Measurements from ENCODE around the gene AFDN. TPM values are rescaled to one million over a fixed set of nuclear protein-coding genes. Genes with fewer than 3 reads are reported as not detected.
A peak's percentile ranks its signal among the peaks of the same experiment; 100 is the strongest.

Gene AFDN
- total and polyA plus RNA-seq, 2 experiments from 2014 or later = 66.9 to 200 TPM

- no peak for TF ChIP-seq EZH2 (IDR thresholded peaks at IDR 0.05; ENCODE audit: low read depth, unreplicated experiment)
- no peak for TF ChIP-seq EZH2phosphoT487 (IDR thresholded peaks at IDR 0.05; ENCODE audit: unreplicated experiment)
- TF ChIP-seq STAT1 (IDR thresholded peaks at IDR 0.05; ENCODE audit: unreplicated experiment) = no peak
- TF ChIP-seq CREB1 (CRISPR knock-in tag; IDR thresholded peaks at IDR 0.05; ENCODE audit: low read depth) = no peak
- Histone ChIP-seq H3F3A (replicated peaks; ENCODE audit: low read depth) (0 out of 2 replicates have a peak, but pooled peaks cover 2% of the 10 kb centered on the region), H3K79me2 (replicated peaks; ENCODE audit: insufficient read depth) (no peaks in the 10 kb centered on the region), H3K36me3 (ENCODE audit: insufficient read depth) (no peaks in the 10 kb centered on the region), H2AFZ (no peak overlapping the region; the same call in 1 of the 2 replicates), H3K4me1 (ENCODE audit: insufficient read depth) (no peaks in the 10 kb centered on the region), H3K9me2 (ENCODE audit: insufficient read depth) (no peaks in the 10 kb centered on the region), H3K4me3 (no peak overlapping the region), H3K27ac (ENCODE audit: low read depth) (no peak overlapping the region), H4K20me1 (replicated peaks; ENCODE audit: insufficient read depth) (no peaks in the 10 kb centered on the region), H3K27me3 (ENCODE audit: insufficient read depth) (no peaks in the 10 kb centered on the region), H3K4me2 (no peak overlapping the region)
- Mint-ChIP-seq H3K4me3 (no peak overlapping the region), H3K27ac (no peak overlapping the region), H3K4me1 (peaks cover 11% of the 10 kb centered on the region; the same call in 2 of the 3 replicates), H3K9me3 (no peaks in the 10 kb centered on the region), H3K36me3 (ENCODE audit: low read depth) (no peaks in the 10 kb centered on the region), H3K27me3 (ENCODE audit: insufficient read depth, low read depth, poor library complexity) (peaks cover 7% of the 10 kb centered on the region)
- DNase-seq (ENCODE audit: low spot score) (no peak), ATAC-seq (no peak)
These were observed 43.8 kb upstream of the AFDN start for GRCh38 chr6:167782698-167783517.

- Mint-ChIP-seq H3K4me1 (peaks cover 16% of the 10 kb centered on the region), H3K27ac (no peak overlapping the region), H3K4me3 (no peak overlapping the region), H3K36me3 (ENCODE audit: low read depth) (no peaks in the 10 kb centered on the region), H3K9me3 (no peaks in the 10 kb centered on the region), H3K27me3 (ENCODE audit: insufficient read depth, low read depth, poor library complexity) (no peaks in the 10 kb centered on the region)
- H3K27me3 ChIP-seq (ENCODE audit: insufficient read depth) = no peaks in the 10 kb centered on the region
- H3K4me3 ChIP-seq = no peak overlapping the region
- no peaks in the 10 kb centered on the region for H3K4me1 ChIP-seq (ENCODE audit: insufficient read depth)
- no peak overlapping the region for H3K4me2 ChIP-seq
- H2AFZ ChIP-seq = peak overlapping the region; percentile 76; the same call in 1 of the 2 replicates
- H3K79me2 ChIP-seq (replicated peaks; ENCODE audit: insufficient read depth) = no peaks in the 10 kb centered on the region
- H4K20me1 ChIP-seq (replicated peaks; ENCODE audit: insufficient read depth) = no peaks in the 10 kb centered on the region
- H3K27ac ChIP-seq (ENCODE audit: low read depth) = no peak overlapping the region
- H3K36me3 ChIP-seq (ENCODE audit: insufficient read depth) = no peaks in the 10 kb centered on the region
- DNase-seq (ENCODE audit: low spot score) = no peak
- 0 out of 2 replicates have a peak, but pooled peaks cover 2% of the 10 kb centered on the region for H3F3A ChIP-seq (replicated peaks; ENCODE audit: low read depth)
- H3K9me2 ChIP-seq (ENCODE audit: insufficient read depth) = no peaks in the 10 kb centered on the region
- ATAC-seq = peak; percentile 60
- no peak for TF ChIP-seq EZH2phosphoT487 (IDR thresholded peaks at IDR 0.05; ENCODE audit: unreplicated experiment)
- TF ChIP-seq EZH2 (IDR thresholded peaks at IDR 0.05; ENCODE audit: low read depth, unreplicated experiment) = no peak
- no peak for TF ChIP-seq NANOG (IDR thresholded peaks at IDR 0.05; ENCODE audit: borderline replicate concordance)
- TF ChIP-seq, protein P1, sequence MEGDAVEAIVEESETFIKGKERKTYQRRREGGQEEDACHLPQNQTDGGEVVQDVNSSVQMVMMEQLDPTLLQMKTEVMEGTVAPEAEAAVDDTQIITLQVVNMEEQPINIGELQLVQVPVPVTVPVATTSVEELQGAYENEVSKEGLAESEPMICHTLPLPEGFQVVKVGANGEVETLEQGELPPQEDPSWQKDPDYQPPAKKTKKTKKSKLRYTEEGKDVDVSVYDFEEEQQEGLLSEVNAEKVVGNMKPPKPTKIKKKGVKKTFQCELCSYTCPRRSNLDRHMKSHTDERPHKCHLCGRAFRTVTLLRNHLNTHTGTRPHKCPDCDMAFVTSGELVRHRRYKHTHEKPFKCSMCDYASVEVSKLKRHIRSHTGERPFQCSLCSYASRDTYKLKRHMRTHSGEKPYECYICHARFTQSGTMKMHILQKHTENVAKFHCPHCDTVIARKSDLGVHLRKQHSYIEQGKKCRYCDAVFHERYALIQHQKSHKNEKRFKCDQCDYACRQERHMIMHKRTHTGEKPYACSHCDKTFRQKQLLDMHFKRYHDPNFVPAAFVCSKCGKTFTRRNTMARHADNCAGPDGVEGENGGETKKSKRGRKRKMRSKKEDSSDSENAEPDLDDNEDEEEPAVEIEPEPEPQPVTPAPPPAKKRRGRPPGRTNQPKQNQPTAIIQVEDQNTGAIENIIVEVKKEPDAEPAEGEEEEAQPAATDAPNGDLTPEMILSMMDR (conservative IDR thresholded peaks at IDR 0.05; ENCODE audit: low read depth in 2 of 2) = no peak
- TF ChIP-seq, protein P2, sequence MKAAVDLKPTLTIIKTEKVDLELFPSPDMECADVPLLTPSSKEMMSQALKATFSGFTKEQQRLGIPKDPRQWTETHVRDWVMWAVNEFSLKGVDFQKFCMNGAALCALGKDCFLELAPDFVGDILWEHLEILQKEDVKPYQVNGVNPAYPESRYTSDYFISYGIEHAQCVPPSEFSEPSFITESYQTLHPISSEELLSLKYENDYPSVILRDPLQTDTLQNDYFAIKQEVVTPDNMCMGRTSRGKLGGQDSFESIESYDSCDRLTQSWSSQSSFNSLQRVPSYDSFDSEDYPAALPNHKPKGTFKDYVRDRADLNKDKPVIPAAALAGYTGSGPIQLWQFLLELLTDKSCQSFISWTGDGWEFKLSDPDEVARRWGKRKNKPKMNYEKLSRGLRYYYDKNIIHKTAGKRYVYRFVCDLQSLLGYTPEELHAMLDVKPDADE (IDR thresholded peaks at IDR 0.05) = no peak
- TF ChIP-seq, protein P3, sequence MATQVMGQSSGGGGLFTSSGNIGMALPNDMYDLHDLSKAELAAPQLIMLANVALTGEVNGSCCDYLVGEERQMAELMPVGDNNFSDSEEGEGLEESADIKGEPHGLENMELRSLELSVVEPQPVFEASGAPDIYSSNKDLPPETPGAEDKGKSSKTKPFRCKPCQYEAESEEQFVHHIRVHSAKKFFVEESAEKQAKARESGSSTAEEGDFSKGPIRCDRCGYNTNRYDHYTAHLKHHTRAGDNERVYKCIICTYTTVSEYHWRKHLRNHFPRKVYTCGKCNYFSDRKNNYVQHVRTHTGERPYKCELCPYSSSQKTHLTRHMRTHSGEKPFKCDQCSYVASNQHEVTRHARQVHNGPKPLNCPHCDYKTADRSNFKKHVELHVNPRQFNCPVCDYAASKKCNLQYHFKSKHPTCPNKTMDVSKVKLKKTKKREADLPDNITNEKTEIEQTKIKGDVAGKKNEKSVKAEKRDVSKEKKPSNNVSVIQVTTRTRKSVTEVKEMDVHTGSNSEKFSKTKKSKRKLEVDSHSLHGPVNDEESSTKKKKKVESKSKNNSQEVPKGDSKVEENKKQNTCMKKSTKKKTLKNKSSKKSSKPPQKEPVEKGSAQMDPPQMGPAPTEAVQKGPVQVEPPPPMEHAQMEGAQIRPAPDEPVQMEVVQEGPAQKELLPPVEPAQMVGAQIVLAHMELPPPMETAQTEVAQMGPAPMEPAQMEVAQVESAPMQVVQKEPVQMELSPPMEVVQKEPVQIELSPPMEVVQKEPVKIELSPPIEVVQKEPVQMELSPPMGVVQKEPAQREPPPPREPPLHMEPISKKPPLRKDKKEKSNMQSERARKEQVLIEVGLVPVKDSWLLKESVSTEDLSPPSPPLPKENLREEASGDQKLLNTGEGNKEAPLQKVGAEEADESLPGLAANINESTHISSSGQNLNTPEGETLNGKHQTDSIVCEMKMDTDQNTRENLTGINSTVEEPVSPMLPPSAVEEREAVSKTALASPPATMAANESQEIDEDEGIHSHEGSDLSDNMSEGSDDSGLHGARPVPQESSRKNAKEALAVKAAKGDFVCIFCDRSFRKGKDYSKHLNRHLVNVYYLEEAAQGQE (IDR thresholded peaks at IDR 0.05; ENCODE audit: unreplicated experiment) = no peak
These were observed 39.6 kb upstream of the AFDN start for GRCh38 chr6:167786853-167787675.
